ENCODE data around the gene NCKIPSD.

- TF ChIP-seq POLR2A (IDR thresholded peaks at IDR 0.05) (no peak), CTCF (IDR thresholded peaks at IDR 0.05) (no peak), POLR2AphosphoS5 (IDR thresholded peaks at IDR 0.05; ENCODE audit: insufficient read depth in 1 of 2, low read depth in 1 of 2) (no peak)
Observed at GRCh38 chr3:48623851-48624547, 61.7 kb downstream of the NCKIPSD start.
